SIG-M5 treated with dmso at 0.1 percent for 504 hours (cell line): ENCODE measurements around the gene CMSS1.
"Not testable (repeated sequence)": the region's sequence is repeated elsewhere in the genome, so short reads cannot be mapped to it uniquely, and the experiment has no call there.

Experiments used
- DNase-seq: peaks from one replicate; lab custom pipeline; 2025; ENCODE audit not compliant: unreplicated experiment; lab: John Stamatoyannopoulos, UW

Gene CMSS1

GRCh38 chr3:100209169-100209568 lies 391.5 kb downstream of the CMSS1 start:
- no peak for DNase-seq

- DNase-seq: no peak
Observed at GRCh38 chr3:100209948-100210771, 392.5 kb downstream of the CMSS1 start.

DNA sequence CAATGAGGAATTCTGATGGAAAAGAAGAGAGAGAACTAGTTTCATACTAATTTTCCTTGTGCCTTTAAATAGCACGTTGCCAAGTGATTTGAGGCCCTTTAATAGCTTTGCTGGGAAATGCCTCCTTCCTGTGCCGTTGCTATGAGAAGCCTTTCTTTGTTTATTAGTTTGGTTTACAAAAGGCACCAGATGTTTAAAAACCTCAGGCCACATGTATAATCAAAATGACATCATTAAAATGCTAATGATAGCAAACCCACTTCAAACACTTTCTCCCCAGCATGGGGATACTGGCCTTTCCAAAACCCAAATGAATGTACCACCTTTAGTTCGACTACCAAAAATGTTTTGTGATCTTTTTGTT lies 393.1 kb downstream of the CMSS1 start:
- DNase-seq: no peak

DNA sequence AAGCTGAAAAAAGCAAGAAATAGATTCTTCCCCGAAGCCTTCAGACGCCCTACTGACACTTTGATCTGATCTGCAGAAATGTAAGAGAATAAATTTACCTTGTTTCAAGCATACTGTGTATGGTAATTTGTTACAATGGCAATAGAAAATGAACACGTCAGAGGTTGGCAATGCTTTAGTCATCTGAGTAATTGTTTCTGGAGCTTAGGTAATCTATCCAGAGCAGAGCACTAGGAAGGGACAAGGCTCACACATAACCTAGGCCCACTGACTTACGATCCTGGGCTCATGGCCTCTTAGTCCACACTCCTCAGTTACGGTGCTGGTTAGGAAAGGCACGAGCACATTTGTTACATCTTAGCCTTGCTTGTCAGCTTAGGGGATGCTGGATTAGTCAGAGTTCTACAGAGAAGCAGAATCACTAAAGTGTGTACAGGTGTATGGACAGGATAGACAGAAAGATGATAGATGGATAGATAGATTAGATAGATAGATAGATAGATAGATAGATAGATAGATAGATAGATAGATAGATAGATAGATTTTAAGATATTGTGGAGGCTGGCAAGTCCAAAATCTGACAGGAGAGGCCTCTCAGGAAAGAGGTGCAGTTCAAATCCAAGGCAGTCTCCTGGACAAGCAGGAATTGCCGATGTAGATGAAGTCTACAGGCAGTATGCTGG lies 396.4 kb downstream of the CMSS1 start:
- DNase-seq: no peak

DNA sequence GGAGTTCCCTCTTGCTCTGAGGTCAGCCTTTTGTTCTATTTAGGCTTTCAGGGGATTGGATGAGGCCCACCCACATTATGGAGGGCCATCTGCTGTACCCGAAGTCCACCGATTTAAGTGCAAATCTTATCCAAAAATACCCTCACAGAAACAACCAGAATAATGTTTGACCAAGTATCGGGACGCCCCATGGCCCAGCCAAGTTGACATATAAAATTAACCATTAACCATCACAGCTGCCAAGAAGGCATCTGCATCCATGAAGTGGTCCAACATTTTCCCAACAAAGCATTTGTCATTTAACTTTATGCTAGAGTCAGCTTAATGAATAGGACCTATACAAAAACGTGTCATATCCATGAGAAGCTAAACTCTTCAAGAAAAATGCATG lies 396.9 kb downstream of the CMSS1 start:
- DNase-seq: no peak

DNA sequence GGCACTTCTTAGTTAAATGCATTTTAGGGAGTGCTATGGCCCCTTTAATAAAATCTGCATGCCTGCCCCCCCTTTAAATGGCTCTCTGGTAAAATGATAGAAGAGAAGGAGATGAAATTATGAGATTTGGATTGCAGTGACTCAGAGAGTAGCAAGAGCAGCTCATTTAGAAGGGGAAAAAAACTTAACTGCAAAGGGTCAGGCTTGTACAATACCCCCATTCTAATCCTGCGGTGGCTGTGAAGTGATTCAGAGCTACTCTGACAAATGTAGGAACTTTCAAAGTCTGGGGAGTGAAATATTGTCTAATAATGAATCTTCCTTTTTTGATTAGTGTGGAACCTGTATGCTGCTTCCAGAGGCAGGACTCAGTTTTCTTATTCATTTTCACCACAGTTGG lies 399.1 kb downstream of the CMSS1 start:
- DNase-seq: no peak

- DNase-seq: no peak
Observed at GRCh38 chr3:100221159-100221558, 403.5 kb downstream of the CMSS1 start.

- no peak for DNase-seq
Observed at GRCh38 chr3:100225193-100225592, 407.5 kb downstream of the CMSS1 start.

- no peak for DNase-seq
Observed at GRCh38 chr3:100225883-100226282, 408.2 kb downstream of the CMSS1 start.

DNA sequence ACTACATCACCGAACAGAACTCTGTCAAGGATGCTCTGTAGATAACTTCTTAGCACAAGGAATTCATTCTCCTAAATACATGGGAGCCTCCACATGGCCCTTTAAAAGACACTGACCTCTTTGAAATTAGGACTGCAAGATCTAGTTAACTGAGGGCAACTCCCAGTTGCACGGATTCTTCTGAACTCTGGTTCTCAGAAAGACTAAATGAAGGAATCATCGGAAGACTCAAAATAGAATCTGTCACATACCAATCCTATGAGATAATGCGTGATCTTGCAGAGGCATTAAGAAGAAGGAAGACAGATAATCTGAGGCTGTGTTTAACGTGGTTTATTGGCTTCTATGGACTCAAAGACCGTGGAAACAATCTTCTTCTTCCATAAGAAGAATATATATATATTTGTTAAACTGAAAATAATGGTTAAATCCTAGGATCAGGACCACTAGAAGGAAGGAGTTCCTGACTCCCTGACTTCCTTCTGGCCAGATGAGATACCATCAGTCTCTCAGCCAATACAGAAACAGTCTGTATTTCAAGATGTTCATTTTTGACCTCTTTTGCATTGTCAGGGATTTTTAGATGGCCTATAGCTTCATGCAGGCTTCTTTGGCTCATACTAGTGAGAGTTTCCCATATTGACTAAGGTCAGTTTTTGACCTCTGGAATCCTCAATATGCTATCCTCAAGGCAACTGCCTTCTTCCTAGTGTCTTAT lies 409.2 kb downstream of the CMSS1 start:
- DNase-seq: no peak

DNA sequence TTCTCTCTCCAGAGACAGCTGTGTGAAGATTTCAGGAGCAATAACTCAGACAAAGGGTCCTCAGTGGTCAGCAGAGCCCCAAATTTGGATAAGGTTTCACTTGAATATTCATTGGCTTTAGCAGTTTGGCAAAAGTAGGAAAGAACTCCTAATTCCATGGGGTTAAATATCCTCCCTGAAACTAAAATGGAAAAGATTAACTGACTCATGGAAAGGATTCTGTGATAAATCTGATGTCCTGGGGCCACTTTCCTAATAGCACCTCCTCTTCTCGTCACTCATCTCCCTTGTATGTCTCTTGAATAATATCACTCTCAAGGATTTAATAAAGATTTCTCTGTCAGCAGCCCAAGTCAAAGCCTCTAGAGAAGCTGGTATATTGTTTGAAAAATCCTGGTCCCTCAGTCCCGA lies 409.9 kb downstream of the CMSS1 start:
- DNase-seq: no peak

DNA sequence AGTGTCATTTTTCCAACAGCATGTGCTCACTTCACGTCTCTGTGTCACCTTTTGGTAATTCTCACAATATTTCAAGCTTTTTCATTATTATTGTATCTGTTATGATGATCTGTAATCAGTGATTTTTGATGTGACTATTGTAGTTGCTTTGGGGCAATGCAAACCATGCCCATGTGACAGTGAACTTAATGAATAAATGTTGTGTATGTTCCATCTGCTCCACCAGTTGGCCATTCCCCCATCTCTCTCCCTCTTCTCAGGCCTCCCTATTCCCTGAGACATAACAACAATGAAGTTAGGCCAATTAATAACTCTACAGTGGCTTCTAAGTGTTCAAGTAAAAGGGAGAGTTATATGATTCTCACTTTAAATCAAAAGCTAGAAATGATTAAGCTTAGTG lies 410.6 kb downstream of the CMSS1 start:
- no peak for DNase-seq

DNA sequence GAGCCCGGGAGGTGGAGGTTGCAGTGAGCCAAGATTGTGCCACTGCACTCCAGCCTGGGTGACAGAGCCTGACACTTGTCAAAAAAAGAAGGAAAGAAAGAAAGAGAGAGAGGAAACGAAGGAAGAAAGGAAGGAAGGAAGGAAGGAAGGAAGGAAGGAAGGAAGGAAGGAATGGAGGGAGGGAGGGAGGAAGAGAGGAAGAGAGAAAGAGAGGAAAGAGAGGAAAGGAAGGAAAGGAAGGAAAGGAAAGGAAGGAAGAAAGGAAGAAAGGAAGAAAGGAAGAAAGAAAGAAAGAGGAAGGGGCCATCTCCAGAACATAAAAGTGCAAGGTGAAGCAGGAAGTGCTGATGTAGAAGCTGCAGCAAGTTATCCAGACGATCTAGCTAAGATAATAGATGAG lies 411.5 kb downstream of the CMSS1 start:
- DNase-seq: not testable (repeated sequence)

DNA sequence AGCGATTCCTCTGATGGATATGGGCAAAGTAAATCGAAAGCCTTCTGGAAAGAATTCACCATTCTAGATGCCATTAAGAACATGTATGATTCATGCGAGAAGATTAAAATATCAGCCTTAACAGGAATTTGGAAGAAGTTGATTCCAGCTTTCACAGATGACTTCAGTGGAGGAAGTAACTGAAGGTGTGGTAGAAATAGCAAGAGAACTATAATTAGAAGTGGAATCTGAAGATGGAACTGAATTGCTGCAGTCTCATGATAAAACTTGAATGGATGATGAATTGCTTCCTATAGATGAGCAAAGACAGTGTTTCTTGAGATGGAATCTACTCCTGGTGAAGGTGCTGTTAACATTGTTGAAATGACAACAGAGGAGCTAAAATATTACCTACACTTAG lies 413.0 kb downstream of the CMSS1 start:
- no peak for DNase-seq
